Measurements from ENCODE around the gene LTA. TPM values are rescaled to one million over a fixed set of nuclear protein-coding genes. Genes with fewer than 3 reads are reported as not detected.

The LTA gene
- total and polyA plus RNA-seq, 2 experiments from 2014 or later, result not detected

DNA sequence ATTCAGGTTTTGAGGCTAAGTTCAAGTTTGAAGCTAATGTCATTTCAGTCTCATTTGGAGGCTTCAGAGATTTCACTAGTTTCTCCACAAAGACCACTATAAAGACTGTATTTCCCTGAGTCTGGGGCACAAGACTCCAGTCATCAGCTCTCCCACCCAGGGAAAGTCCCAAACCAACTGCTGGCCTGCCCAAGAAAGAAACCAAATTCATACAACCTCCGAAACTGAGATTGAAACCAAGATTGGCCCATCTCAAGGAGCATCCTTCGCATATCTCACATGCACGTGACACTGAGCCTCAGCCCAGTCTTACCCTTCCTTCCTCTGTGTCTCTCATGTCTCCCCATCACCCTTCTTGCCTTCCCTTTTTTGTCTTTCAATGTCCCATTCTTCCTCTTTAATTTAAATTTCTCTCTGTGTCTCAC, 3.5 kb upstream of the LTA start:
- H3K4me1 ChIP-seq (ENCODE audit: insufficient read depth), result no peaks in the 10 kb centered on the region
- DNase-seq (ENCODE audit: low spot score), result no peak
- H4K20me1 ChIP-seq (ENCODE audit: insufficient read depth, poor library complexity, severe bottlenecking), result no peaks in the 10 kb centered on the region
- no peak overlapping the region for H3K4me2 ChIP-seq
- WGBS (ENCODE audit: low lambda C conversion rate, missing lambda C conversion rate), result 84% methylated on average over 3 of the region's 3 CpGs
- H3K27me3 ChIP-seq, result peaks cover 6% of the 10 kb centered on the region
- no peak overlapping the region for H3K4me3 ChIP-seq
- no peak overlapping the region for H2AFZ ChIP-seq
- no peaks in the 10 kb centered on the region for H3K9me2 ChIP-seq (replicated peaks; ENCODE audit: insufficient read depth)
- TF ChIP-seq, protein P1, sequence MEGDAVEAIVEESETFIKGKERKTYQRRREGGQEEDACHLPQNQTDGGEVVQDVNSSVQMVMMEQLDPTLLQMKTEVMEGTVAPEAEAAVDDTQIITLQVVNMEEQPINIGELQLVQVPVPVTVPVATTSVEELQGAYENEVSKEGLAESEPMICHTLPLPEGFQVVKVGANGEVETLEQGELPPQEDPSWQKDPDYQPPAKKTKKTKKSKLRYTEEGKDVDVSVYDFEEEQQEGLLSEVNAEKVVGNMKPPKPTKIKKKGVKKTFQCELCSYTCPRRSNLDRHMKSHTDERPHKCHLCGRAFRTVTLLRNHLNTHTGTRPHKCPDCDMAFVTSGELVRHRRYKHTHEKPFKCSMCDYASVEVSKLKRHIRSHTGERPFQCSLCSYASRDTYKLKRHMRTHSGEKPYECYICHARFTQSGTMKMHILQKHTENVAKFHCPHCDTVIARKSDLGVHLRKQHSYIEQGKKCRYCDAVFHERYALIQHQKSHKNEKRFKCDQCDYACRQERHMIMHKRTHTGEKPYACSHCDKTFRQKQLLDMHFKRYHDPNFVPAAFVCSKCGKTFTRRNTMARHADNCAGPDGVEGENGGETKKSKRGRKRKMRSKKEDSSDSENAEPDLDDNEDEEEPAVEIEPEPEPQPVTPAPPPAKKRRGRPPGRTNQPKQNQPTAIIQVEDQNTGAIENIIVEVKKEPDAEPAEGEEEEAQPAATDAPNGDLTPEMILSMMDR (IDR thresholded peaks at IDR 0.05; ENCODE audit: poor library complexity), result no peak
- TF ChIP-seq EZH2phosphoT487 (IDR thresholded peaks at IDR 0.05; ENCODE audit: low read depth, severe bottlenecking, unreplicated experiment), result no peak
- no peak for TF ChIP-seq EZH2 (IDR thresholded peaks at IDR 0.05; ENCODE audit: borderline replicate concordance)
- no peaks in the 10 kb centered on the region for H3K36me3 ChIP-seq (replicated peaks; ENCODE audit: insufficient read depth, low read depth)
- no peaks in the 10 kb centered on the region for H3K9me3 ChIP-seq (ENCODE audit: low read depth)
- no peak overlapping the region for H3K27ac ChIP-seq
- H3K79me2 ChIP-seq, result no peaks in the 10 kb centered on the region

DNA sequence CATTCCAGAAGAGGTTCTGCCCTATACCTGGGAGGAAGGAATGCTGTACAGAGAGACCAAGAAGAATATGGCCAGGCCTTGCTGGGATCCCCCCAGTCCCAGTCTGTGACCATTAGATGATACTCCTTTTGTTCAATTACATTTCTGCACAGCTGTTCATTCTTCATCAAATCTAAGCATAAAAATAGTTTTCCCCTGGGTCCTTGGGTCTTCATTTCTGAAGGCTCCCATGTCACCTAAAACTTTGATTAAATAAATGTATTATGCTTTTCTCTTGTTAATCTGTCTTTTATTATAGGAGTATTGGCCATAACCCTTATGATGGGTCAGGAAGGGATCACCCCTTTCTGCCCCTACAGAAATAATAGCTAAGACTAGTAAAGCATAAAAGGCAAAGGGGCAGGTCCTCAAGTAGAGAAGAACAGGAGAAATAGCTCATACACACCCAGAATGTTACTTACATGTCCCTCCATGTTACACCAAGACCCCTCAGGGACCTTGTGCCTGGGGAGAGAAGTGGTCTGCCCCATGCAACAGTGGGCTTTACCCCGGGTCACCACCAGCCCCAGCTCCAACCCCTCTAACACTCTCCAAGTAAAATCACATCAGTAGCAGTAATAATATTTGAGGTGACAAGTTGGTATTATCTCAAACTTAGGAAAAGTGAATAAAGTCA, 2.1 kb upstream of the LTA start:
- 91% methylated on average over 1 of the region's 1 CpG for WGBS (ENCODE audit: low lambda C conversion rate, missing lambda C conversion rate)
- no peaks in the 10 kb centered on the region for H3K79me2 ChIP-seq
- peaks cover 6% of the 10 kb centered on the region for H3K27me3 ChIP-seq
- H3K9me2 ChIP-seq (replicated peaks; ENCODE audit: insufficient read depth), result no peaks in the 10 kb centered on the region
- H3K36me3 ChIP-seq (replicated peaks; ENCODE audit: insufficient read depth, low read depth), result no peaks in the 10 kb centered on the region
- no peak overlapping the region for H3K4me2 ChIP-seq
- H3K27ac ChIP-seq, result no peak overlapping the region
- no peak overlapping the region for H3K4me3 ChIP-seq
- H2AFZ ChIP-seq, result no peak overlapping the region
- H3K9me3 ChIP-seq (ENCODE audit: low read depth), result no peaks in the 10 kb centered on the region
- H4K20me1 ChIP-seq (ENCODE audit: insufficient read depth, poor library complexity, severe bottlenecking), result no peaks in the 10 kb centered on the region
- H3K4me1 ChIP-seq (ENCODE audit: insufficient read depth), result no peaks in the 10 kb centered on the region
- DNase-seq (ENCODE audit: low spot score), result no peak
- TF ChIP-seq, protein P1 (IDR thresholded peaks at IDR 0.05; ENCODE audit: poor library complexity), result no peak
- TF ChIP-seq EZH2 (IDR thresholded peaks at IDR 0.05; ENCODE audit: borderline replicate concordance) (no peak), EZH2phosphoT487 (IDR thresholded peaks at IDR 0.05; ENCODE audit: low read depth, severe bottlenecking, unreplicated experiment) (no peak)

DNA sequence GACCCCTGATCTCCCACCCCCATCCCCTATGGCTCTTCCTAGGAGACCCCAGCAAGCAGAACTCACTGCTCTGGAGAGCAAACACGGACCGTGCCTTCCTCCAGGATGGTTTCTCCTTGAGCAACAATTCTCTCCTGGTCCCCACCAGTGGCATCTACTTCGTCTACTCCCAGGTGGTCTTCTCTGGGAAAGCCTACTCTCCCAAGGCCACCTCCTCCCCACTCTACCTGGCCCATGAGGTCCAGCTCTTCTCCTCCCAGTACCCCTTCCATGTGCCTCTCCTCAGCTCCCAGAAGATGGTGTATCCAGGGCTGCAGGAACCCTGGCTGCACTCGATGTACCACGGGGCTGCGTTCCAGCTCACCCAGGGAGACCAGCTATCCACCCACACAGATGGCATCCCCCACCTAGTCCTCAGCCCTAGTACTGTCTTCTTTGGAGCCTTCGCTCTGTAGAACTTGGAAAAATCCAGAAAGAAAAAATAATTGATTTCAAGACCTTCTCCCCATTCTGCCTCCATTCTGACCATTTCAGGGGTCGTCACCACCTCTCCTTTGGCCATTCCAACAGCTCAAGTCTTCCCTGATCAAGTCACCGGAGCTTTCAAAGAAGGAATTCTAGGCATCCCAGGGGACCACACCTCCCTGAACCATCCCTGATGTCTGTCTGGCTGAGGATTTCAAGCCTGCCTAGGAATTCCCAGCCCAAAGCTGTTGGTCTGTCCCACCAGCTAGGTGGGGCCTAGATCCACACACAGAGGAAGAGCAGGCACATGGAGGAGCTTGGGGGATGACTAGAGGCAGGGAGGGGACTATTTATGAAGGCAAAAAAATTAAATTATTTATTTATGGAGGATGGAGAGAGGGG, 1.4 kb downstream of the LTA start:
- H3K9me2 ChIP-seq (replicated peaks; ENCODE audit: insufficient read depth), result no peaks in the 10 kb centered on the region
- DNase-seq (ENCODE audit: low spot score), result no peak
- H3K27me3 ChIP-seq, result peaks cover 3% of the 10 kb centered on the region
- H2AFZ ChIP-seq, result no peak overlapping the region
- H4K20me1 ChIP-seq (ENCODE audit: insufficient read depth, poor library complexity, severe bottlenecking), result no peaks in the 10 kb centered on the region
- H3K79me2 ChIP-seq, result no peaks in the 10 kb centered on the region
- H3K9me3 ChIP-seq (ENCODE audit: low read depth), result no peaks in the 10 kb centered on the region
- H3K4me3 ChIP-seq, result no peak overlapping the region
- H3K27ac ChIP-seq, result no peak overlapping the region
- TF ChIP-seq EZH2phosphoT487 (IDR thresholded peaks at IDR 0.05; ENCODE audit: low read depth, severe bottlenecking, unreplicated experiment) (no peak), EZH2 (IDR thresholded peaks at IDR 0.05; ENCODE audit: borderline replicate concordance) (no peak)
- TF ChIP-seq, protein P1 (IDR thresholded peaks at IDR 0.05; ENCODE audit: poor library complexity), result no peak
- no peaks in the 10 kb centered on the region for H3K4me1 ChIP-seq (ENCODE audit: insufficient read depth)
- no peaks in the 10 kb centered on the region for H3K36me3 ChIP-seq (replicated peaks; ENCODE audit: insufficient read depth, low read depth)
- H3K4me2 ChIP-seq, result no peak overlapping the region
- 86% methylated on average over 9 of the region's 9 CpGs for WGBS (ENCODE audit: low lambda C conversion rate, missing lambda C conversion rate)
